H54 (cell line): Measurements from ENCODE around the gene SIDT2.
A peak's percentile ranks its signal among the peaks of the same experiment; 100 is the strongest.

ENCODE experiments used
- DNase-seq: peaks from one replicate; pipeline ENCODE4 v3.0.0; 2011; ENCODE audit warnings: low spot score, mixed read lengths; ENCODE audit not compliant: insufficient read length
- FAIRE-seq: peaks from 3 replicates; lab custom pipeline; 2011; peaks lifted over from hg19 to GRCh38; lab: Jason Lieb, UNC
- POLR2A ChIP-seq: IDR thresholded peaks from 2 replicates; pipeline ENCODE4 v1.6.1; 2011; ENCODE audit warnings: low read depth, mild to moderate bottlenecking, low read length

SIDT2 gene

GRCh38 chr11:117238221-117238620 lies 59.7 kb downstream of the SIDT2 start:
- no peak for TF ChIP-seq POLR2A
- no peak for FAIRE-seq
- no peak for DNase-seq

GRCh38 chr11:117239295-117239694 lies 60.8 kb downstream of the SIDT2 start:
- FAIRE-seq (peak; percentile 96), DNase-seq (peak; percentile 71)
- no peak for TF ChIP-seq POLR2A
